ENCODE data around the gene EFNA3.

EFNA3 gene

GRCh38 chr1:155136748-155137147, 58.1 kb downstream of the EFNA3 start:
- peak; percentile 23 for DNase-seq
